ENCODE data around the gene MPZL2.

GRCh38 chr11:118227865-118228785 is 36.0 kb downstream of the MPZL2 start:
- no peak for TF ChIP-seq CTCF (conservative IDR thresholded peaks at IDR 0.05; ENCODE audit: low read depth in 2 of 2)
- TF ChIP-seq REST (IDR thresholded peaks at IDR 0.05; ENCODE audit: unreplicated experiment): no peak
- no peak for TF ChIP-seq ETS1 (IDR thresholded peaks at IDR 0.05)
- no peak for TF ChIP-seq EZH2 (IDR thresholded peaks at IDR 0.05; ENCODE audit: low read depth, unreplicated experiment)
- TF ChIP-seq CREB1 (CRISPR knock-in tag; IDR thresholded peaks at IDR 0.05; ENCODE audit: low read depth): no peak
- TF ChIP-seq JUNB (IDR thresholded peaks at IDR 0.05; ENCODE audit: unreplicated experiment): no peak
- TF ChIP-seq ZNF114 (CRISPR knock-in tag; IDR thresholded peaks at IDR 0.05): no peak
- TF ChIP-seq ZNF462 (CRISPR knock-in tag; IDR thresholded peaks at IDR 0.05): no peak
- TF ChIP-seq EZH2phosphoT487 (IDR thresholded peaks at IDR 0.05; ENCODE audit: unreplicated experiment): no peak
- no peak for TF ChIP-seq POLR2AphosphoS5 (IDR thresholded peaks at IDR 0.05; ENCODE audit: low read depth)
- no peak for TF ChIP-seq ZNF331 (CRISPR knock-in tag; IDR thresholded peaks at IDR 0.05; ENCODE audit: low read depth)
